Raji (cell line): ENCODE results near the gene WDR93.

Experiments
- POLR2A ChIP-seq: IDR thresholded peaks from 2 replicates; pipeline ENCODE4 v1.6.1; 2011; ENCODE audit warnings: low read depth, low read length, control low read depth; ENCODE audit not compliant: insufficient read depth

Gene WDR93

DNA sequence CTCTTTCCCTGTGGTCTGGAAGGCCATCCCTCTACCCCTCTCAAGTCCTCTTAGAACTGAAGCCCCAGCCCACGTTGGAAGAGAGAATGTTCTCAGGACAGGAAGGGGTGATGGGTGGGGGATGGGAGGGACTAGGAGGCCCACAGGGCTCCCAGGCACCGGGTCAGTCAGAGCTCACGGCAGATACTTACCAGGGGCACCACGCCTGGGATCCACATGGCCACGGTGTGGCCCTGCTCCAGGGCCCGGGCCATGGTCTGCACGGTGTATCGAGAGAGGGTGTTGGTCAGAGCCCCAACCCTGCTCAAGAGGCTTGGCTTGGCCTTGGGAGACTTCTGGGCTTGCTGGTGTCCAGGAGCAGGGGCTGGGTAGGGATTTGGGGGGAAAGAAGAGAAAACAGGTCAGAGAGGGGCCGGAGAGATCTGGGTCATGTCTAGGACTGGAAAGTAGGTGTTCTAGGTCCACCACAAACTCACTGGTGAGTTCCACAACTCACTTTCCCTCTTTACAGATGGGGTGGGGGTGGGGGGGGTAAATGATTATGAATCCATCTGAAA lies 21.2 kb upstream of the WDR93 start:
- TF ChIP-seq POLR2A = no peak

DNA sequence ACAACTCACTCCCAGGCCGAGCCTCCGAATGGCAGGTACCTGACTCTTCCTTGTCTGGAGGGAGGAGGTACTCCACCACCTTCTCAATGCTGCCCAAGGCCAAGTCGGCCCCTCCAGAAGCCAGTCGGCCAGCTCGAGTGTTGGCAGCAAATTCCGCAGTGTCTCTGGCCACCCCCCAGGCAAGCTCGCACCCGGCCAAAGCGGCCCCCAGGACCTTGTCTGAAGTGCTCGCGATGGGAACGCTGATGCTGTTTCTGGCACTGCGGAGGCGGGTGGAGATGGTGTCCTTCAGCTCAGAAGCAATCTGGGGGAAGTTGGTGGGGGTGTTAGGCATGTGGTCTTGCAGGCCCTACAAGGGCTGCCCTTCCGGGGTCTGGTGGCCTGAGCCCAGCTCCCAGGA lies 20.7 kb upstream of the WDR93 start:
- TF ChIP-seq POLR2A = no peak

DNA sequence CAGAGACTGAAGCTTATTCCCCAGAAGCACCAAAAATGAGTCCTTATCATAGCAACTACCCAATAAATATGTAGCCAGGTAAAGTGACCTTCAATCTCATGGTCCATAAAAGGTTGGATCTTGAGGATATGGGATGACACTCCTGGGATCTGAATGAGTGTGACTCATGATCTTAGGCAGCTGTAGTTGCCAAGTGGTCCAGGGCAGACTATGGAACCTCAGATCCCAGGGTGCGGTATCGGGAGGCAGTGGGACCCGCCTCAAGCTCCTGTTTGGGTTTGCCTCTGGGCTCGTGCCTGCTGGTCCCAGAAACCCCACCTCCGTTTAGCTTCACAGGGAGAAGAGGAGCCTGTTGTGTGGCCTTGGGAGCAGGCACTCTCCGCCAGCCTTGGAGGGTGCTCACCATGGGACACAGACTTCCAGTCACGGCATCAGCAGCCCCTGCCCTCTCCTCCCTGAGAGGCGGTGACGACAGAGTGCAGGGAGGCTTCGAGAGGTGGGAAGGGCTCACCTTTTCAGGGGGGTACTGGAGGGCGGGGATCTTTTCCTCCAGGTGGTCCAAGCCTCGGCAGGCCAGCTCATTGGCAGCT lies 19.5 kb upstream of the WDR93 start:
- no peak for TF ChIP-seq POLR2A

DNA sequence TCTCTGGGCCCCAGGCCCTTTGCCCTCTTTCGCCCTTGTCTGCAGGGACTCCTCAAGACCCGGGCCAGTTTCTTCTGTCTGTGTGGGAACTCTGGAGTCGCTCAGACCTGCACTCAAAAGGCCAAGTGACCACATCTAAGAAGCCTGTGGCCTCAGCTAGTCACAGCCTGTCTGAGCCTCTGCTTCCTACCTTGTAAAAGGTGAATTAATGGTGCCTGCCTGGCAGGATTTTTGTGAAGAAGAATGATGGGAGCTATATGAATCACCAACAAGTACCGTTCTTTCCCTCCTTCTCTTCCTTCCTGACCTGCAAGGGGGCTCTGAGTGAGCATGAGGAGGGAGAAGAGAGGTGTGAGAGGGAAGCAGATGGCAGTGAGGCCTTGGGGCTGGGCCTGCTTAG lies 18.9 kb upstream of the WDR93 start:
- TF ChIP-seq POLR2A = no peak

DNA sequence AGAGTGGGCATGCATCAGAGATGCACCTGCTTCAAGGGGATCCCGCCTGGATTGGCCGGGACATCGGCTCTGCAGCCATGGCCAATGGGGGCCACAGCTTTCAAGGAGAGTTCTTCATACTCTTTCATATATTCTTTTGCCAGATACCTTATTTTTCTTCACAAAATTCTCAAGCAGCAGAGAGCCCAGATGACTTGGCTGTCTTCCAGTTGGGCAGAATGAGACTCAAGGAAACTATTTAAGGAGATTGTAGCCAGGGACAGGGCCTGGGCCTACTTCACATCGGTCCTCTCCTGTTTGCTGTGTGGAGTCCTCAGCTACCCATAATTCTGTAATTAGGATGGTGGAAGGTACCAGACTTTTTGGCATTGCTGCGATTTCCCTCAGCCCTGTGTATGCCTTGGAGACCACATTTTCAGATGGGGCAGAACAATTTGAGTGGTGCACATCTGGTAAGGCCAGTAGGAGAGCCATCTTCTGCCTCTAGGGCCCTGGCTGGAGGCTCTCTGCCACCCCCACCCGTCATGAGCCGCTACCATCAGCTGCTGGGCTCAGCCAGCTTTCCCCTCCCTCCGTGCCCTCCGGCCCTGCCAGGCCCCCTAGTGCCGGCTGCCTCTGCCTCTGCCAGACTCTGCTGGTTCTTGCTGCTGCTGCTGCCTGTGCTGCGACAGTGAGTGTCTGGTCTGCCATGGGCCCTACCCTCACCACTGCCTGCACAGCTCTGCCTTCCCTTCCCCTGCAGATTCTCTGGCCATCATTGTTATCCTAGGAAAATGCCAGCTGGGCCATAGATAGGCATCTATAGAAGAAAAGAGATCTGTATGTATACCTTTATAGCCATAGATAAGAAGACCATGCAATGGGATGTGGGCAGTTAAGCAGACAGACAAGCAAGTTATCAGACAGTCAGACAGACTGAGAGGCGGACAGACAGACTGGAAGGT lies 18.1 kb upstream of the WDR93 start:
- no peak for TF ChIP-seq POLR2A

DNA sequence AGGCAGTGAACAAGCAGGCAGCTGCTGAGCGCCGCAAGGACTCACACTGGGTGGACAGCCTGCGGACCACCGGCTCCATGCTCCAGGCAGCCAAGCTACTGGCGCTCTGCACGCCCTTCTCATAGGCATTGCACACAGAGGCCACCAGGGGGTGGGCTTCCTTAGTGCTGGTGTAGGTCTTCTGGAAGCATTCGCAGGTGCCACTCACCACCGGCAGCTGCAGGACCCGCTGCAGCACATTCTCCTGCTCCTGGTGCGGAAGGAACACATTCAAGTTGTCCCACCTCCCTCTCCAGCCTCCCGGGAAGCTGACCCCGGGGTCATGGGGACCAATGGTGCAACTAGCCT lies 17.5 kb upstream of the WDR93 start:
- no peak for TF ChIP-seq POLR2A

DNA sequence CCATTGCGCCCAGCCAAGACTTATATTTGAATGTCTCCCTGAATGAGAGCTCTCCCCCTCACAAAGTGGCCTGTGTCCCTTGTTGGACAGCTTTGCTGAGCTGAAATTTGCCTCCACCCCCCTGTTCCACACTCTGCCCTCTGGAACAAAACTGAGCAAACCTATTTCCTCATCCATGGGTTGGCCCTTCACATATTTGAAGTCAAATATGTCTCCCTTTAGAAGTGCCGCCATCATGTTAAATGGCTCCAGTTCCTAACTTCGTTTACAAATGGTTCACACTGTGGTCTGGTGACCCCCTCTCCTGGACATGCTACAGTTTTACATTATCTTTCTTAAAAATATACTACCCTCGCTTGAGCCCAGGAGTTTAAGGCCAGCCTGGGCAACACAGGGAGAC lies 16.1 kb upstream of the WDR93 start:
- no peak for TF ChIP-seq POLR2A

DNA sequence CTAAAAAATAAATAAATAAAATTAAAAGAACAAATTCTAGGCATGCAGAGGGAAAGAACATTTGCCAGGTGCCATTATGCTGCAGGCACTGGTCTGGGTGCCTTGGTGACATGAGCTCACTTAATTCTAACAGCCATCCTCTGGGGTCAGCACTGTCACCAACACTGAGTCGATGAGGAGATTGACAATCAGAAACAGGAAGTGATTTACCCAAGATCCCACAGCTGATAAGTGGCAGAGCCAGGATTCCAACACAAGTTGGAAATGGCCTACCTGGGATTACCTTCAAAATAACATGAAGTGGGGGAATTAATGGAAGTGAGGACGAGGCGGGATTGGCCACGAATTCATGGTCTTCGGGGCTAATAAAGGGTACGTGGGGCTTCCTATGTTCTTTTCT lies 15.0 kb upstream of the WDR93 start:
- TF ChIP-seq POLR2A = no peak

DNA sequence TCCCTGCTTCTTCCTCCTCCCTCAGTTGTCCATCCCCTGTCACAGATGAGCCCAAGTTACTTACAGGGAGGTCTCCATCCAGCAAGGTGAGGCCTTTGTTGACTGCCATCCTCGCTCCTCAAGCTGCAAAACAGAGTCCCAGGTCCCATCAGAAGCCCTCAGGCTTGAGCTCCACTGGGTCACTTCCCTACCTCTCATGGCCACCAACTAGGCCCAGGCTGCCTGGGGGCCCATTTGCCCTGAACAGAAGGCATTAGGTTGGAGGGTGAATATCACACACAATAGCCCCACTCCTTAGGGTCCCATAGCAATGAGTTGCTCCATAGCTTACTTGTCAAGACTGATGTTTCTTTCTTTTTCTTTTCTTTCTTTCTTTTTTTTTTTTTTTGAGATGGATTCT lies 13.2 kb upstream of the WDR93 start:
- no peak for TF ChIP-seq POLR2A

DNA sequence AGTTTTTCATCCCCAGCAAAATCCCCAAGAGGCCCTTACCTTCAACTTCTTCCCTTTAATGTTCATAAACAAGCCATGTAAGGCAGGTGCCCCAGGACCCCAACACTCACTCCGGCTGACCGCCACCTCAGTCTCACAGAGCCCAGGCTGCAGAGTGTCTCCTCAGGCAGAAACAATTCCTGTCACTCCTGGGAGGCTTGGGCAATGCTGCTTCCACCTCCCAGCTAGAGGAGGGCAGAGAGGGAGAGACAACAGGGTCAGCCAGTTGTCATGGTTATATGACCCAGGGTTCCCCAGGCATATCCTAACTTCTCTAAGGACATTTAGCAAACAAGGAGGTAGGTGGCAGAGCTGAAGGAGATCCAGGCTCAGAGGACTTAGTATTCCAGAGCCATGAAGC lies 11.4 kb upstream of the WDR93 start, which contains the start of gene PLIN1:
TSS of gene PLIN1 (minus strand) at position 156 of the 400 bp plus-strand sequence. CDS start 1,878 bp downstream, outside the sequence.
- no peak for TF ChIP-seq POLR2A

DNA sequence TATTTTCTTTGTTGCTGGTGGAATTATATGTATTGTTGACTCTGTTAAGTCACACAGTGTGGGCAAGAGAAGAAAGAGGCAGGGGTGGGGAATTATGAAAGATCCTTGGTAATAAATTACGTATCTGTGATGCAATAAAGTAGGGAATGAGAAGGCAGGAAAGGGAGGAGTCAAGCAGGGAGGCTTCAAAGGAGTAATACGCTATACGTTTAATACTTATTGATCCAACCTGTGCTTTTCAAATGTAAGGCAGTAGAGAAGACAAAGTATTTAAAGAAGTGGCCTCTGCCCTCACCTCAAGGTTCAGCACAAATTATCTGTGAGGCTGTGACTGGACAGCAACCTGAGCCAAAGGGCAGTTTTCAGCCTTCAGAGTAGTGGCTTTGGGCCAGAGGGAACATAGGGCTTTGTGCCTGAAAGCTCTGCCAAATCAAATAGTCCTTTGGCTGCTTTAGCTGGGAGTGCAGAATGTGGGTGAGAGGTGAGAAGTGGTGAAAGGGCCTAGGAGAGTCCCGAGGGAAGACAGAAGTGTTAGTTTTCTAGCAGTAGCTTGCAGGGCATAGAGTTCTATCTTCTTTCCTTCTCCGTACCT lies 10.2 kb upstream of the WDR93 start:
- no peak for TF ChIP-seq POLR2A

DNA sequence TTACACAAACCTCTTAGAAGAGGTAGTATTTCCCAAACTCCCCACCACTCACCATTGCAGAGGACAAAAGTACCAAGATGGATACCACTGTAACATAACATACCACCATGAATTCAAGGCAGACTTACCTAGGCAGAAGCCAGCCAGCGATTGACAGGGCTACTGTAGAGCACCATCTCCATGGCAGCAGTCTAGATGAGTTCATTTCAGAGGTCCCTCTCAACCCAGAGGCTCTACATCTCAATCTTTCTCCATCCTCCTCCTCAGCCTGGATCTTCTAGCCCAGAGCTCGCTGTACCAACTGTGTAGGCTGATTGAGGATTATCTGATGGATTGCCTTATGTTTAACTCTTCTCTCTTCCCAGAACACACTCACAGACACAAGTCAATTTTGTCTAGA lies 9.5 kb upstream of the WDR93 start:
- no peak for TF ChIP-seq POLR2A

DNA sequence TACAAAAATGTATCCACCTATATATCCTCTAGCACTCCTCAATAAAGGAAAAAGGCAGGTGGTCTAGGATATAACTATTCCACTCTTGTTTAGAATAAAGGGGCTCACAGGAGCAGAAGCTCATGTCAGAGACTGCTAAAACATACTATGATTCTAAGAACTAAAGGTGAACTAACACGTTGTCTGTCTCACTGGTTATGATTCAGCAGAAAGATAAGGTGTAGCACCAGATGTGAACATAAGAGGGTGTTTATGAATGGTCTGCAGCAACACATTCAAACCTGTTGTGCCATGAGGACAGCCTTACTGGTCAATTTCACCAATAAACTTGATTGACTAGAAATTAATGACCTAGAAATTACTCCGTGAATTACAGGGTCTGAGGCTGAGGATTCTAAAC lies 4.6 kb upstream of the WDR93 start:
- TF ChIP-seq POLR2A = no peak

DNA sequence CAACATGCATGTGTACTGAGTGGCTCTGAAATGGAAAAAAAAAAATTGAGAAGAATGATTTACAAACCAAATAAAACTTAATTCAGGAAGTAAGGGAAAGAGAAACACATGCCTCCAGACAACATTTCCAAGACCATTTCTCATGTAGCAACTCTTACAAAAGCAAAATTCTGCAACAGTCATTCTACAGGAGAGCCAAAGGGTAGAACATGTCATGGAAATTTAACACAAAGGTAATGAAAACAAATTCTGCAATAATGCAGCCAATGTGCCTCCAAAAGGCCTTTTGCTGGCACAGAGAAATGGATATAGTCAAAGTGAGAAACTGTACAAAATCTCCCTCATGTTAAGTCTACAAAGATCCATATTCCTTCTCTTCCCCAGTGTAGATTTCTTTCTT lies 4.1 kb upstream of the WDR93 start:
- TF ChIP-seq POLR2A = no peak

DNA sequence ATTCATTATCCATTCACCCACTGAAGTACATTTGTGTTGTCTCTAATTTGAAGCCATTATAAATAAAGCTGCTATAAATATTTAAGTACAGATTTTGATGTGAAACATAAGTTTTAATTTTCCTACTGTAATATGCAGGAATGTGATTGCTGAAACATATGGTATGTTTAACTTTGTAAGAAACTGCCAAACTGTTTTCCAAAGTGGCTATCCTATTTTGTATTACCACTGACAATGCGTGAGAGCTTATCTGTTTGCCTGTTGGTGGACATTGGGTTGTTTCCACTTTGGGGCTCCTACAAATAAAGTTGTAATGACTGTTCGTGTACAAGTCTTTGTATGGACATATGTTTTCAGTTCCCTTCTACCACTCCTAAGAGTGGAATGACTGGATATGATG lies 2.5 kb downstream of the WDR93 start:
- TF ChIP-seq POLR2A = no peak

DNA sequence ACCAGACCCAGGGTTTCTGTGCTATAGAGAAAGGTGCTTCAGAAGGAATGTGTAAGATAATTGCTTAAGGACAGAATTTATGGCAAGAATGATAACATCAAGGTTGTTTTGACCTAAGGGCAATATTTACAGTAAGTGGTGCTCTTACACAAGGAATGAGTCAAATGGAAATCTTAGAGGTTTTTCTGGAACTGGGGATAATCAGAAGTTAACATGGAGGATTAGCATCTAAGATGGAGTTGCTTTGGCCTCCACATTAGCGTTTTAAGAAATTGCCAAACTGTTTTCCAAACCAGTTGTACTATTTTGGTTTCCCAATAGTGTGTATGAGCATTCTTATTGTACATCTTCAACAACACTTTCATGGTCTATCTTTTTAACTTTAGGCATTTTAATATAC lies 3.1 kb downstream of the WDR93 start:
- no peak for TF ChIP-seq POLR2A

DNA sequence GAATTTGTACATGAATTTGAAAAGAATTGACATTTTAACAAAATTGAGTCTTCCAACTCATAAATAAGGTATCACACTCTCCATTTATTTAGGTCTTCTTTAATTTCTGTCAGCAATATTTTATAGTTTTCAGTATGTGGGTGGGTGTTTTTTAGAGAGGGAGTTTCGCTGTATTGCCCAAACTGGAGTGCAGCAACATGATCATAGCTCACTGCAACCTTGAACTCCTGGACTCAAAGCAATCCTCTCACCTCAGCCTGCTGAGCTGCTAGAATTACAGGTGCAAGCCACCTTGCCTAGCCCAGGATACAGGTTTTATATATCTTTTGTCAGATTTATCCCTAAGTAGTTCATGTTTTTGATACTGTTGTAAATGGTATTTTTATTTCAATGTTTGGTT lies 4.6 kb downstream of the WDR93 start:
- TF ChIP-seq POLR2A = no peak

DNA sequence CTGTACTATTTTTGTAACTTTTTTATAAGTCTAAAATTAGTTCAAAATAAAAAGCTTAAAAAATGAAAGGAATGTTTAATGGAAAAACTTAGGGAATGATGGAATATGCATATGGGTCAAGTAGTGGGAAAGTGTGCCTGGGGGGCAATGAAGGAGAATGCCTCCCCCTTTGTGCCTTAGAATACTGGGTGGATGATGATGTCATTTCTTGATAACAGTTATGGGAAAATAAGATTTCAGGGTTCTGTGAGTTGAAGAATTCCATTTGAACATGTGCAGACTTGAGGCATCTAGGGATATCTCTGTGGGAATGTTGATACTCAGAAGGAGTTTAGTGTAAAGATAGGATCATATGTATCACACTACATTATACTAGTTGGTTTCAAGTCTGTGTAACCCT lies 13.8 kb downstream of the WDR93 start:
- no peak for TF ChIP-seq POLR2A
